NCI-H1048 (cell line): ENCODE measurements around the gene SERPINE2.

Source experiments
- DNase-seq: peaks from one replicate; lab custom pipeline; 2025; lab: John Stamatoyannopoulos, UW

SERPINE2 gene

DNA sequence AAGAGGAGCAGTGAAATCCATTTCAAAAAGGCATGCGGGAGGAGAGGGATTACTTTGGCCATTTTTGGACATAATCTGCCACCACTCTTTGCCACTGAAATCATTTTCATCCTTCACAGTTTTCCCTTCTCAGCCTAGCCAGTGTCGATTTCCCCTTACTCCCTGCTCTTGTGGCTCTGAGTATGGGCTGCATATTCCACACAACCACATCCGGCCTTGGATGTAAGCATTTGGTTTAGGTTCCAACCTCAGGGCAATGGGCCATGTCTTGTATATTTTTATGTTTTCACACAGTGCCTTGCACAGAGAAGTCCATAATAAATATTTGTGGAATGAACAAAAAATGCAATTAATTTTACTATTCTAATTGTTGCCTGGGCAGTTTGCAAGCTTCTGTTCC lies 7.7 kb upstream of the SERPINE2 start:
- no peak for DNase-seq

DNA sequence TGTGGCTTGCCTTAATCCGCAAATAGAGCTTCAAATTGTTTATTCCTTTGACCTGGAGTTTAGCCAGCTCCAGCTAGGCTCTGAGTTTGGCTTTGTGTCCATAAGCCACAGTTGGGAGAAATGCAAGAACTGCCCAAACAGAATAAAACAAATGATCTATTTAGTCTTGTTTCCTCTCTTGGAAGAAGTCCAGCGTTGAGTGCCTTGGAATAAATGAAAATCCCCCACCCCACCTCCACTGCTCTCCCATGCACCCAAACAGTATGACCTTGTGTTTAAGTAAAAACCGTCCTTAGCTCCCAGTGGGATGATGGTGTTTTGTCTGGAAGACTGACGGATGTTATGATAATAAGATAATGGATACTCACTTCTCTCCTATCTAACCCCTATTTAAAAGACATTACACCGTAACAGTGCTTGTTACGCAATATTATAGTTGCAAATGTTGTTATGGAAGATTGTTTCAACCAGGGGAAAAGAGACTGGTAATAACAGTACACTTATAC lies 3.2 kb upstream of the SERPINE2 start:
- no peak for DNase-seq

GRCh38 chr2:224041554-224041953 lies 2.5 kb upstream of the SERPINE2 start:
- no peak for DNase-seq

GRCh38 chr2:224040753-224041152 lies 1.7 kb upstream of the SERPINE2 start:
- no peak for DNase-seq

DNA sequence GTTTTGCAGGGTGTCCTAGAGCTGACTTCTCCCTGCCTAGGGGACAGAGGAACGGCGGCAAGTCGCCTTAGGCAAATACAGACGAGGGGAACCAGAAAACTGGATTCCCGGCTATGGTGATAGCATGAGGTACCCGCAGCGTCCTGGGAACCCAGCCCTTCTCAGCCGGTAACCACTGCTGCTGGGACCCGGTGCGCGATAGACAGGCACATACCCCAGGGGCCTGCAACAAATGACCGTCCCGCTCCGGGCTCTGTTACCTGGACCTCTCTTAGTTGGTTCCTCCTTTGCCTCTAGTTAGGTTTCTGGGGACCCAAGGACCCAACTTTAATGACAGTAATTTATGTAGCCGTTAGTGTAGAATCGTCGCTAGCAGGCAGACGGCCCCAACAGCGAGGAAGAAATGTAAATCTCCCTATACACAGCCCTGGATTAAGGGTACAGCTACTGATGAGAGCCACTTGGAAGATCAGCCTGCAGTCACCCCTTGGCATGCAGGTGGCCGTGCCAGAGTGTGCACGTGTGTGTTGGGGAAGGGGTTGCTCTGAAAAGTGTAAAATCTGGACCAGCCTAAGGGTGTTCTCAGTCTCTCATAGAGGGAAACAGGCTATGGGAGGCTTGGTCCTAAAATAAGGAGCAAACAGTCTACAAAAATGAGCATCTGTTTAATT lies 819 bp upstream of the SERPINE2 start:
- no peak for DNase-seq

DNA sequence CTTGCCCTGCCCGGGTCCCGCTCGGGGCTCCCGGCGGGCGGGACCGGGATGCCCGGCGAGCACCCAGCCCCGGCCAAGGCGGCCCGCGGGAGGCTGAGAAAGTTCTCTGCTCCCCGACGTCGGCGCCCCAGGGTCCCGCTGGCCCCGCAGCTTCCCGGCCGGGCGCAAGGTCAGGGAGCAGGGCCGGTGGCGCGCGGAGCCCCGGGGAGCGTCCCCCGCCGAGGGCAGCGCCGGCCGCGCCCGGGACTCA lies 331 bp downstream of the SERPINE2 start:
- no peak for DNase-seq

GRCh38 chr2:224038049-224038829 lies 847 bp downstream of the SERPINE2 start:
- DNase-seq: no peak

- DNase-seq: no peak
Measured at GRCh38 chr2:224036731-224037361, 2.2 kb downstream of the SERPINE2 start.

GRCh38 chr2:224034017-224034416 lies 5.1 kb downstream of the SERPINE2 start:
- no peak for DNase-seq

- DNase-seq: no peak
Measured at GRCh38 chr2:224033601-224034000, 5.5 kb downstream of the SERPINE2 start.

DNA sequence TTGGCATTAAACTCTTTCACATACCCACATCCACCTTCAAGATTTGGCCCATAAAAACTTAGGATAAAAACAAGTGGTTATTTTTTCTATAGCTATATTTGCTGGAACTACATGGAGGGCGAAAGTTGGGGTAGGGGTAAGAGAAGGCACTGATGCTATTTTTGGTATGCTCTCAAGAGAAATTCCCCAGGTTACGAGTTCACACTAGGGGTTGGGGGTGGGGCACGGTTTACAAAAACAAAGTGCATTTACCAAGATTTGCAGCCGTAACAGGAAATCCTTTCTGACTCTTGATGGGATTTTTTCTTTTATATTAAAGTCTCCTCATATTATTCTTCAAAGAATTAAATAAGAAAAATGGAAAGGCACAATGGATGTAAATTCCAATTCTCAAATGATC lies 6.8 kb downstream of the SERPINE2 start:
- DNase-seq: no peak

- DNase-seq: no peak
Measured at GRCh38 chr2:224031358-224031970, 7.6 kb downstream of the SERPINE2 start.

DNA sequence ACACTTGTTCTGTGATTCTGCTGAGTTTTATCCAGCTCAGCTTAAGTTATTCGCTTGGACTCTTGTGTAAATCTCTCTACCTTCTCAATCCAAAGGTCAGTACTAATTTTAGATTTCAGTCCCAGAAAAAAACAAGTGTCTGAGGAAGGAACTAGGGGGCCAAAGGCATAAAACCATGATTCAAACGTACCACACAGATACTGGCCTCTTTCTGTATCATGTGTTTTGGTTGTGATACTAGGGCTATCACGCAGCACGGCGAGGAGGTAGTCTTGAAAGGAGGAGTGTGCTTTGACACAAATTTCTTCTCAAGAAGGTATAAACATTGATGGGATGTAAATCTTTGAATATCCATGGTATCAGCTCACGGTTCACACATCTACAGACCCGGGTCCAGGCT lies 8.3 kb downstream of the SERPINE2 start:
- no peak for DNase-seq

- DNase-seq: no peak
Measured at GRCh38 chr2:224029876-224030275, 9.2 kb downstream of the SERPINE2 start.

DNA sequence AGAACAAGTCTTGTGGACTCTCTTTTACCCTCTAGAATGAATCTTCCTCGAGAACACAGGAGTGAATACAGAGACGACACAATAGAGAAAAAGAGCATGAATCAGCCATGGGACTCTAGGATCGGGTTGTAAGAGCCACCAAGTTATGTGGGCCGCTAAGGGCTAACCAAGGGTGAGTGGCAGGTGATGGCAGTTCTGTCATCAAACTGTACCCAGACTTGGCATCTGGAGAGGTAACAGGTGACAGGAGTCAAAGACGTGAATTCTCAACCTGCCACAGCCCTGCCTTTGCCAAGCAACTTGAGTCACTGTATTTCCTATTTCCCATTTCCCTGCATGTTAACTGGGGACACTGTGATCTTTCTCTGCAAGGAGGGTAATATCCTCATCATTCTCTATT lies 11.2 kb downstream of the SERPINE2 start:
- DNase-seq: no peak

- no peak for DNase-seq
Measured at GRCh38 chr2:224027070-224027469, 12.0 kb downstream of the SERPINE2 start.

GRCh38 chr2:224025874-224026273 lies 13.2 kb downstream of the SERPINE2 start:
- no peak for DNase-seq

DNA sequence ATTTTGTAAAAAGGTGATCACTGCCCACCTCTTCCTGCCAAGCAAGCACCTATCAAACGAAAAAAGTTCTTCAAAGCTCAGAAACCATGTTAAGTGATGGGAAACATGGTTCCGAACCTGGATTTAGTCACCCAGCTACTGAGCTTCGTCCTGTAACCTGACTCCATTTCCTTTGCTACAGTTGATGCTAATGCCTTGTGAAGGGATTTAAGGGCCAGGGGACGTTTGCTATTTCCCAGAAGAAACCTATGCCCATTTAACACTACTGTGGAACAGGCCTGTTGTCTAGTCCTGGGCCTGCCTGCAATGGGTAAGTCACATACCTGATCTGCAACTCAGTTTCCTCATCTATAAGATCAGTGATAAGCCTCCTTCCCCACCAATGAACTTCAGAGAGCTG lies 14.8 kb downstream of the SERPINE2 start:
- no peak for DNase-seq

DNA sequence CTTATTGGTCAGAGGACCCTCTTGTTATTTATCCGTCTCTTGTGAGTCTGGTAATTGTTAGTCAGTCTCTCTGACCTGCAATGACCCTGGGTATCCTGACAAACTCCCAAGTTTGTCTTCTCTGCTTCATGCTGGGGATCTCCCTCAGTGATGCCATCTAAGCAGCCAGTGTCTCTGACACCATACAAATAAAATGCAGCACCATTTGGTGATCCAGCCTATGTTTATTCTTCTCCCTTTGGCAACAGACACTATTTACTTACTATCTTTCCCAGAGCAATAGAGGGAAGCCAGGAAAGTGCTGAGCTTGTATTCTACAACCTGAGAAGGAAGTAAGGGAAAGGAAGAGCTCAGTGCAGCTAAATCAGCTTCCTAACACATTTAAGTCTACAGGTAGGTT lies 15.9 kb downstream of the SERPINE2 start:
- no peak for DNase-seq

DNA sequence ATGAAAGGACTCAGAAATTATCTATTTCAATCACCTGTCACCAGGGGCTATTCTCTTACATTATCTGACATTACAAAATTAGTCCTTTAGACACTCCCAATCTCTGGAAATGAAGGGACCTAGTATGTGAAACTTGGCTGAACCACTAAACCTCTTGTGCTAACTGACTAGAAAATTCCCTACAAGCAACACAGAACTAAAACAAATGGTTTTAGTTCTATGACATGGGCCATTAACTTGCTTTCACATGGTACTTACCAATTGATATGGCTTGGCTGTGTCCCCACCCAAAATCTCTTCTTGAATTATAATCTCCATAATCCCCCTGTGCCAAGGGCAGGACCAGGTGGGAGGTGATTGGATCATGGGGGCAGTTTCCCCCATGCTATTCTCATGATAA lies 16.6 kb downstream of the SERPINE2 start:
- DNase-seq: no peak

- DNase-seq: no peak
Measured at GRCh38 chr2:224020523-224020922, 18.6 kb downstream of the SERPINE2 start.

- DNase-seq: no peak
Measured at GRCh38 chr2:224017957-224018356, 21.1 kb downstream of the SERPINE2 start.

- DNase-seq: no peak
Measured at GRCh38 chr2:224016963-224017362, 22.1 kb downstream of the SERPINE2 start.
